ENCODE results near the gene PUM1. TPM values are rescaled to one million over a fixed set of nuclear protein-coding genes. Genes with fewer than 3 reads are reported as not detected.
"Not testable (repeated sequence)": the region's sequence is repeated elsewhere in the genome, so short reads cannot be mapped to it uniquely, and the experiment has no call there.

The PUM1 gene
- total RNA-seq, 6 experiments from 2014 or later: 83.6 to 95.4 (median 90.8) TPM

GRCh38 chr1:30948278-30948677 lies 117.2 kb downstream of the PUM1 start:
- H3K27me3 Mint-ChIP-seq (ENCODE audit: insufficient read depth): peaks cover 4% of the 10 kb centered on the region; the same call in 1 of the 2 replicates
- H3K36me3 Mint-ChIP-seq (ENCODE audit: low read depth): peaks cover 61% of the 10 kb centered on the region
- H3K9me3 Mint-ChIP-seq: no peaks in the 10 kb centered on the region
- DNase-seq: no peak
- peaks cover 23% of the 10 kb centered on the region for H3K4me1 Mint-ChIP-seq (ENCODE audit: low read depth)
- peak overlapping the region; percentile 23; the same call in 1 of the 2 replicates for H3K4me3 Mint-ChIP-seq
- TF ChIP-seq CTCF (IDR thresholded peaks at IDR 0.05): no peak
- H3K27ac Mint-ChIP-seq: peak overlapping the region; percentile 68

GRCh38 chr1:30947212-30947611 lies 118.3 kb downstream of the PUM1 start:
- Mint-ChIP-seq H3K27me3 (ENCODE audit: insufficient read depth) (peaks cover 4% of the 10 kb centered on the region; the same call in 1 of the 2 replicates), H3K9me3 (no peaks in the 10 kb centered on the region), H3K4me3 (no peak overlapping the region), H3K4me1 (ENCODE audit: low read depth) (peaks cover 30% of the 10 kb centered on the region), H3K27ac (no peak overlapping the region), H3K36me3 (ENCODE audit: low read depth) (peaks cover 53% of the 10 kb centered on the region)
- no peak for DNase-seq
- no peak for TF ChIP-seq CTCF (IDR thresholded peaks at IDR 0.05)

- no peak for TF ChIP-seq CTCF (IDR thresholded peaks at IDR 0.05)
- Mint-ChIP-seq H3K27ac (no peak overlapping the region), H3K9me3 (no peaks in the 10 kb centered on the region), H3K36me3 (ENCODE audit: low read depth) (peaks cover 41% of the 10 kb centered on the region), H3K4me1 (ENCODE audit: low read depth) (peaks cover 8% of the 10 kb centered on the region; the same call in 1 of the 2 replicates), H3K4me3 (no peak overlapping the region; the same call in 1 of the 2 replicates), H3K27me3 (ENCODE audit: insufficient read depth) (peaks cover 3% of the 10 kb centered on the region)
- DNase-seq: no peak
These were observed 123.1 kb downstream of the PUM1 start for GRCh38 chr1:30942326-30942963.

- Mint-ChIP-seq H3K9me3 (no peaks in the 10 kb centered on the region), H3K4me3 (no peak overlapping the region), H3K36me3 (ENCODE audit: low read depth) (peaks cover 48% of the 10 kb centered on the region), H3K4me1 (ENCODE audit: low read depth) (peaks cover 22% of the 10 kb centered on the region), H3K27me3 (ENCODE audit: insufficient read depth) (peaks cover 4% of the 10 kb centered on the region), H3K27ac (no peak overlapping the region)
- no peak for DNase-seq
- TF ChIP-seq CTCF (IDR thresholded peaks at IDR 0.05): no peak
These were observed 125.0 kb downstream of the PUM1 start for GRCh38 chr1:30940541-30940940.

- Mint-ChIP-seq H3K4me1 (ENCODE audit: low read depth) (peaks cover 44% of the 10 kb centered on the region), H3K27me3 (ENCODE audit: insufficient read depth) (peaks cover 7% of the 10 kb centered on the region), H3K9me3 (no peaks in the 10 kb centered on the region), H3K4me3 (no peak overlapping the region), H3K27ac (peak overlapping the region; percentile 46; the same call in 1 of the 2 replicates), H3K36me3 (ENCODE audit: low read depth) (peaks cover 45% of the 10 kb centered on the region)
- DNase-seq: no peak
- TF ChIP-seq CTCF (IDR thresholded peaks at IDR 0.05): no peak
These were observed 128.9 kb downstream of the PUM1 start for GRCh38 chr1:30936541-30937171.

GRCh38 chr1:30935758-30936157 lies 129.8 kb downstream of the PUM1 start:
- not testable (repeated sequence) for H3K9me3 Mint-ChIP-seq, DNase-seq, H3K27ac Mint-ChIP-seq, H3K4me3 Mint-ChIP-seq
- peaks cover 12% of the 10 kb centered on the region for H3K27me3 Mint-ChIP-seq (ENCODE audit: insufficient read depth)
- peaks cover 39% of the 10 kb centered on the region for H3K36me3 Mint-ChIP-seq (ENCODE audit: low read depth)
- peaks cover 44% of the 10 kb centered on the region for H3K4me1 Mint-ChIP-seq (ENCODE audit: low read depth)

All from HFFc6 (cell line).